GM19193 (cell line): ENCODE measurements around the gene TSPAN14.

ENCODE experiments used
- POLR2A ChIP-seq: IDR thresholded peaks from 4 replicates; pipeline ENCODE4 v1.6.1; 2011; ENCODE audit not compliant: insufficient read depth, insufficient read length; ENCODE audit errors: extremely low read depth

The TSPAN14 gene

GRCh38 chr10:80571352-80571751, 117.2 kb downstream of the TSPAN14 start:
- no peak for TF ChIP-seq POLR2A

- no peak for TF ChIP-seq POLR2A
These were observed 125.2 kb downstream of the TSPAN14 start for GRCh38 chr10:80579181-80579763.

- no peak for TF ChIP-seq POLR2A
These were observed 125.9 kb downstream of the TSPAN14 start for GRCh38 chr10:80579849-80580637.

GRCh38 chr10:80580638-80581468, 126.7 kb downstream of the TSPAN14 start:
- TF ChIP-seq POLR2A, result no peak

GRCh38 chr10:80581469-80581835, 127.3 kb downstream of the TSPAN14 start:
- TF ChIP-seq POLR2A, result no peak

- TF ChIP-seq POLR2A, result no peak
These were observed 128.3 kb downstream of the TSPAN14 start for GRCh38 chr10:80582286-80582960.
